NCI-H2196 (cell line): ENCODE results near the gene SV2C.
"Not testable (repeated sequence)": the region's sequence is repeated elsewhere in the genome, so short reads cannot be mapped to it uniquely, and the experiment has no call there.

Source experiments
- DNase-seq: peaks from one replicate; lab custom pipeline; 2025; ENCODE audit not compliant: unreplicated experiment; lab: John Stamatoyannopoulos, UW

The SV2C gene

GRCh38 chr5:76334574-76334973 is 251.4 kb downstream of the SV2C start:
- no peak for DNase-seq

- not testable (repeated sequence) for DNase-seq
Observed at GRCh38 chr5:76335451-76335850, 252.3 kb downstream of the SV2C start.

- not testable (repeated sequence) for DNase-seq
Observed at GRCh38 chr5:76336253-76336809, 253.1 kb downstream of the SV2C start.

- no peak for DNase-seq
Observed at GRCh38 chr5:76337953-76338451, 254.8 kb downstream of the SV2C start.

- no peak for DNase-seq
Observed at GRCh38 chr5:76339919-76340318, 256.7 kb downstream of the SV2C start.

GRCh38 chr5:76341651-76342334 is 258.6 kb downstream of the SV2C start:
- DNase-seq = no peak

GRCh38 chr5:76342474-76342873 is 259.3 kb downstream of the SV2C start:
- DNase-seq = no peak

- DNase-seq = no peak
Observed at GRCh38 chr5:76345582-76345981, 262.4 kb downstream of the SV2C start.

- no peak for DNase-seq
Observed at GRCh38 chr5:76351176-76351575, 268.0 kb downstream of the SV2C start.

- DNase-seq = no peak
Observed at GRCh38 chr5:76351577-76351976, 268.4 kb downstream of the SV2C start.

GRCh38 chr5:76356887-76357286 is 273.7 kb downstream of the SV2C start:
- no peak for DNase-seq

- DNase-seq = no peak
Observed at GRCh38 chr5:76363352-76364225, 280.4 kb downstream of the SV2C start.

- DNase-seq = no peak
Observed at GRCh38 chr5:76364226-76364589, 281.0 kb downstream of the SV2C start.

- no peak for DNase-seq
Observed at GRCh38 chr5:76365561-76365960, 282.4 kb downstream of the SV2C start.

- DNase-seq = no peak
Observed at GRCh38 chr5:76366596-76366995, 283.4 kb downstream of the SV2C start.

GRCh38 chr5:76367623-76368371 is 284.6 kb downstream of the SV2C start:
- DNase-seq = no peak

- DNase-seq = no peak
Observed at GRCh38 chr5:76368941-76369340, 285.8 kb downstream of the SV2C start.

GRCh38 chr5:76369668-76370067 is 286.5 kb downstream of the SV2C start:
- DNase-seq = not testable (repeated sequence)

- DNase-seq = no peak
Observed at GRCh38 chr5:76371960-76372322, 288.8 kb downstream of the SV2C start.

- DNase-seq = no peak
Observed at GRCh38 chr5:76372323-76373054, 289.3 kb downstream of the SV2C start.
